ENCODE data around the gene GPC6.

The GPC6 gene

DNA sequence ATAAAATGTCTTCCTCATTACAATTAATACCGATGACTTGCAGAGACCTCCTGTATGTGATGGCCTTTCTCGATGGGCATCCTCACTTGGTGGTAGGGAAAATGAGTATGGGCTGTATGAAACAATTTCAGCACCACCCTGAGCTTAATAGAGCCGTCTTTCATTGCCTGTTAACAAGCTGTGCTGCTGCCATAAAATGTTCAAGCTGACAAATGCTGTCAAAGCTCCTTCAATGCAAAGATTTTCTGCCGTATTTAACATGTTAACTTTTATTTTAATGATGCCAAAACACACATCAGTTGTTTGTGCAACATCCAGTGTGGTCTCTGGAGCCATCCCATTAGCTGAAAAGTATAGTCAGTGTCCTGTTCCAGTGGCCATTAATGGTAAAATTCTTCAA is 110.1 kb downstream of the GPC6 start:
- Histone ChIP-seq H2BK12ac (ENCODE audit: low read length in 2 of 2) (no peak overlapping the region), H3K9ac (ENCODE audit: low read length) (no peak overlapping the region), H2BK120ac (ENCODE audit: low read depth, low read length) (no peak overlapping the region)

DNA sequence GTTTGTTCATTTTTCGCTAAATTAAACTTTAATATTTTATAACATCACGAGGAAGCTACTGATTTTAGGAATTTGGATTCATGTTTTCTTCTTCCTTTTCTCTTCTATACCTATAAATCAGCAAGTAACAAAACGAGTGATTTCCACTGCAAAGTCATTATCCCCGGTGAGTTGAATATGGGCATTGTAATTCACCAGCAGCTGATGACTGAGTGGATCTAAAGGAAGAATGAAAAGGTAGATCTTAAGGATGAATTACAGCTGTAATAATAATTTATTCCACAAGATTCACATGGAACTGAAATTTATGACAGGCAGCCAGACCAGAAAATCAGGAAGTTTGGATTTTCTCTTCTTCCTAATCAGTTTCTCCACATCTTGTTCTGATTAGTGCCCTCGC is 111.4 kb downstream of the GPC6 start:
- DNase-seq = no peak
- WGBS = 100% methylated on average over 1 of the region's 5 CpGs
- Histone ChIP-seq H2AK5ac (ENCODE audit: low read length, severe bottlenecking) (no peak overlapping the region), H3K14ac (ENCODE audit: low read length in 2 of 2) (no peak overlapping the region), H3K27me3 (ENCODE audit: control insufficient read depth in 1 of 2, insufficient read depth in 1 of 2, low read length in 2 of 2) (no peaks in the 10 kb centered on the region), H3K9me3 (ENCODE audit: control insufficient read depth, low read length) (no peaks in the 10 kb centered on the region), H2BK120ac (ENCODE audit: low read depth, low read length) (no peak overlapping the region), H3K18ac (ENCODE audit: low read depth in 1 of 2, low read length in 2 of 2) (no peak overlapping the region), H4K91ac (ENCODE audit: low read length) (no peak overlapping the region), H2BK12ac (ENCODE audit: low read length in 2 of 2) (no peak overlapping the region), H3K4ac (ENCODE audit: low read depth in 1 of 2, low read length in 2 of 2) (no peak overlapping the region), H2BK15ac (ENCODE audit: low read depth, poor library complexity, severe bottlenecking) (no peak overlapping the region), H3K79me1 (replicated peaks; ENCODE audit: low read length, poor library complexity, severe bottlenecking) (peaks cover 13% of the 10 kb centered on the region), H3K4me1 (ENCODE audit: control insufficient read depth, insufficient read depth, low read depth, low read length) (no peaks in the 10 kb centered on the region), H3K9ac (ENCODE audit: low read length) (no peak overlapping the region), H3K4me3 (ENCODE audit: insufficient read depth in 1 of 2, low read depth in 1 of 2, low read length in 2 of 2) (no peak overlapping the region), H3K4me2 (ENCODE audit: low read length, poor library complexity, severe bottlenecking) (no peak overlapping the region), H2AFZ (ENCODE audit: low read depth, low read length) (no peak overlapping the region), H2BK5ac (ENCODE audit: low read depth, low read length, poor library complexity, severe bottlenecking) (no peak overlapping the region), H3K23ac (ENCODE audit: low read length in 2 of 2) (no peak overlapping the region), H3K27ac (ENCODE audit: low read length, poor library complexity, severe bottlenecking) (peak overlapping the region; percentile 11), H4K8ac (ENCODE audit: low read length) (no peak overlapping the region), H3K36me3 (ENCODE audit: control insufficient read depth in 1 of 2, insufficient read depth in 2 of 2, low read depth in 1 of 2, low read length in 2 of 2) (no peaks in the 10 kb centered on the region)

More for the DNA sequence above, 110.1 kb downstream of the GPC6 start:
- no peak overlapping the region for H3K4me3 ChIP-seq (ENCODE audit: insufficient read depth in 1 of 2, low read depth in 1 of 2, low read length in 2 of 2)
- no peaks in the 10 kb centered on the region for H3K27me3 ChIP-seq (ENCODE audit: control insufficient read depth in 1 of 2, insufficient read depth in 1 of 2, low read length in 2 of 2)
- no peak overlapping the region for H4K8ac ChIP-seq (ENCODE audit: low read length)
- no peak overlapping the region for H3K18ac ChIP-seq (ENCODE audit: low read depth in 1 of 2, low read length in 2 of 2)
- H2BK5ac ChIP-seq (ENCODE audit: low read depth, low read length, poor library complexity, severe bottlenecking) = no peak overlapping the region
- no peak overlapping the region for H4K91ac ChIP-seq (ENCODE audit: low read length)
- H3K27ac ChIP-seq (ENCODE audit: low read length, poor library complexity, severe bottlenecking) = no peak overlapping the region
- peaks cover 10% of the 10 kb centered on the region for H3K79me1 ChIP-seq (replicated peaks; ENCODE audit: low read length, poor library complexity, severe bottlenecking)
- no peaks in the 10 kb centered on the region for H3K9me3 ChIP-seq (ENCODE audit: control insufficient read depth, low read length)
- no peak overlapping the region for H2AFZ ChIP-seq (ENCODE audit: low read depth, low read length)
- no peak overlapping the region for H2BK15ac ChIP-seq (ENCODE audit: low read depth, poor library complexity, severe bottlenecking)
- H3K4me1 ChIP-seq (ENCODE audit: control insufficient read depth, insufficient read depth, low read depth, low read length) = no peaks in the 10 kb centered on the region
- no peak for DNase-seq
- H3K4ac ChIP-seq (ENCODE audit: low read depth in 1 of 2, low read length in 2 of 2) = no peak overlapping the region
- H3K4me2 ChIP-seq (ENCODE audit: low read length, poor library complexity, severe bottlenecking) = no peak overlapping the region
- H3K36me3 ChIP-seq (ENCODE audit: control insufficient read depth in 1 of 2, insufficient read depth in 2 of 2, low read depth in 1 of 2, low read length in 2 of 2) = no peaks in the 10 kb centered on the region
- H3K14ac ChIP-seq (ENCODE audit: low read length in 2 of 2) = no peak overlapping the region
- WGBS = 84% methylated on average over 4 of the region's 4 CpGs
- no peak overlapping the region for H2AK5ac ChIP-seq (ENCODE audit: low read length, severe bottlenecking)
- no peak overlapping the region for H3K23ac ChIP-seq (ENCODE audit: low read length in 2 of 2)

DNA sequence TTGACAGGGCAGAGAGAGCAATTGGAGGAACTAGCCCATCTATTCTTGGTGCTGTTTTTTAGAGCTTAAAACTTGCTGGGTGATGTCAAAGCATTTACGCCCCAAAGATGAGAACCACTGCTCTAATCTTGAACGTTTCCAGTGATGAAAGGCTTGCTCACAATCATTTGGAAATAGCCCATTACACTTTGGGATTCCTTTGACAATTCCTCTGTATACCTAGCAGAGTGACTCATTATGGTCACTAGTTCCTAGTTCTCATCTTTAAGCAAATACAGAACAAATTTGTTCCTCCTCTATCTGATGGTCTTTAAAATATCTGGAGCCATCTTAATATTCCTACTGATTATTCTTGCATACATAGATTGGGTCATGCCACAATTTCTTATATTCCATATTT is 112.3 kb downstream of the GPC6 start:
- Histone ChIP-seq H3K23ac (ENCODE audit: low read length in 2 of 2) (no peak overlapping the region), H3K4me1 (ENCODE audit: control insufficient read depth, insufficient read depth, low read depth, low read length) (no peaks in the 10 kb centered on the region), H3K36me3 (ENCODE audit: control insufficient read depth in 1 of 2, insufficient read depth in 2 of 2, low read depth in 1 of 2, low read length in 2 of 2) (no peaks in the 10 kb centered on the region), H3K18ac (ENCODE audit: low read depth in 1 of 2, low read length in 2 of 2) (no peak overlapping the region), H3K4ac (ENCODE audit: low read depth in 1 of 2, low read length in 2 of 2) (no peak overlapping the region), H2BK120ac (ENCODE audit: low read depth, low read length) (no peak overlapping the region), H3K14ac (ENCODE audit: low read length in 2 of 2) (no peak overlapping the region), H3K9ac (ENCODE audit: low read length) (no peak overlapping the region), H2AK5ac (ENCODE audit: low read length, severe bottlenecking) (no peak overlapping the region), H3K27me3 (ENCODE audit: control insufficient read depth in 1 of 2, insufficient read depth in 1 of 2, low read length in 2 of 2) (no peaks in the 10 kb centered on the region), H2BK12ac (ENCODE audit: low read length in 2 of 2) (no peak overlapping the region), H3K4me3 (ENCODE audit: insufficient read depth in 1 of 2, low read depth in 1 of 2, low read length in 2 of 2) (no peak overlapping the region), H2AFZ (ENCODE audit: low read depth, low read length) (no peak overlapping the region), H3K27ac (ENCODE audit: low read length, poor library complexity, severe bottlenecking) (no peak overlapping the region), H4K8ac (ENCODE audit: low read length) (no peak overlapping the region), H3K4me2 (ENCODE audit: low read length, poor library complexity, severe bottlenecking) (no peak overlapping the region), H2BK5ac (ENCODE audit: low read depth, low read length, poor library complexity, severe bottlenecking) (no peak overlapping the region), H3K9me3 (ENCODE audit: control insufficient read depth, low read length) (no peaks in the 10 kb centered on the region), H4K91ac (ENCODE audit: low read length) (no peak overlapping the region), H2BK15ac (ENCODE audit: low read depth, poor library complexity, severe bottlenecking) (no peak overlapping the region), H3K79me1 (replicated peaks; ENCODE audit: low read length, poor library complexity, severe bottlenecking) (peaks cover 10% of the 10 kb centered on the region)
- 85% methylated on average over 2 of the region's 2 CpGs for WGBS
- no peak for DNase-seq

DNA sequence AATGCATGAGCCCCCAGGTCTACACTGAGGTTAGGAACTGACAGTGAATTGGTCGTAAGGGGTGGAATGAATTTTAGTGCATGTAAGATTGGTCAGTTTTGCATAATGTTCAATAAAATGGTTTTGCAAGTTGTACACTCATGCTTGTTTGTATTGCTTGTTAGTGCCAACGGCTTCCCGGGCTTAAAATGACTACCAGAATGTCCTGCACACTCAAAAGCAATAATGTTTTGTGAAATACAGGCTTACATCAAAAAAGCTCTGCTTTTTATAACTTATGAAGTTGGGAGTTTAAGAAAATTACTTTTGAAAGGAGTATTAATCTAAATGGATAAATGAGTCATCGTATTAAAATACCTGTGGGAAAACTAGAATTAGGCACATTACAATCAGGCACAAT is 112.9 kb downstream of the GPC6 start:
- H3K4ac ChIP-seq (ENCODE audit: low read depth in 1 of 2, low read length in 2 of 2) = no peak overlapping the region
- no peak overlapping the region for H3K23ac ChIP-seq (ENCODE audit: low read length in 2 of 2)
- H3K4me1 ChIP-seq (ENCODE audit: control insufficient read depth, insufficient read depth, low read depth, low read length) = no peaks in the 10 kb centered on the region
- H2AFZ ChIP-seq (ENCODE audit: low read depth, low read length) = no peak overlapping the region
- no peaks in the 10 kb centered on the region for H3K36me3 ChIP-seq (ENCODE audit: control insufficient read depth in 1 of 2, insufficient read depth in 2 of 2, low read depth in 1 of 2, low read length in 2 of 2)
- no peak overlapping the region for H3K27ac ChIP-seq (ENCODE audit: low read length, poor library complexity, severe bottlenecking)
- H2BK12ac ChIP-seq (ENCODE audit: low read length in 2 of 2) = no peak overlapping the region
- H3K4me2 ChIP-seq (ENCODE audit: low read length, poor library complexity, severe bottlenecking) = no peak overlapping the region
- no peaks in the 10 kb centered on the region for H3K9me3 ChIP-seq (ENCODE audit: control insufficient read depth, low read length)
- DNase-seq = no peak
- no peaks in the 10 kb centered on the region for H3K27me3 ChIP-seq (ENCODE audit: control insufficient read depth in 1 of 2, insufficient read depth in 1 of 2, low read length in 2 of 2)
- H3K4me3 ChIP-seq (ENCODE audit: insufficient read depth in 1 of 2, low read depth in 1 of 2, low read length in 2 of 2) = no peak overlapping the region
- no peak overlapping the region for H4K8ac ChIP-seq (ENCODE audit: low read length)
- H4K91ac ChIP-seq (ENCODE audit: low read length) = no peak overlapping the region
- 98% methylated on average over 3 of the region's 4 CpGs for WGBS
- H2BK15ac ChIP-seq (ENCODE audit: low read depth, poor library complexity, severe bottlenecking) = no peak overlapping the region
- H2BK120ac ChIP-seq (ENCODE audit: low read depth, low read length) = no peak overlapping the region
- no peak overlapping the region for H3K18ac ChIP-seq (ENCODE audit: low read depth in 1 of 2, low read length in 2 of 2)
- H3K79me1 ChIP-seq (replicated peaks; ENCODE audit: low read length, poor library complexity, severe bottlenecking) = peaks cover 8% of the 10 kb centered on the region
- H3K14ac ChIP-seq (ENCODE audit: low read length in 2 of 2) = no peak overlapping the region
- no peak overlapping the region for H2BK5ac ChIP-seq (ENCODE audit: low read depth, low read length, poor library complexity, severe bottlenecking)
- H2AK5ac ChIP-seq (ENCODE audit: low read length, severe bottlenecking) = no peak overlapping the region
- no peak overlapping the region for H3K9ac ChIP-seq (ENCODE audit: low read length)

All from mesenchymal stem cell (in vitro differentiated cells and primary cell).